Mesothelial cell of epicardium (in vitro differentiated cells): ENCODE data around the gene GPR39. TPM values are rescaled to one million over a fixed set of nuclear protein-coding genes. Genes with fewer than 3 reads are reported as not detected.

ENCODE experiments used
- DNase-seq, 2 experiments: peaks; one replicate each; pipeline ENCODE4 v3.0.0; 2021; ENCODE audit warnings: low spot score in 2 of 2; ENCODE audit not compliant: unreplicated experiment in 2 of 2
- H3K27ac Mint-ChIP-seq: 2 replicates; pipeline ENCODE4 v1.8.0; 2021; ENCODE audit warnings: mixed read lengths
- H3K27me3 Mint-ChIP-seq: 2 replicates; pipeline ENCODE4 v1.8.0; 2021; ENCODE audit warnings: low read depth, mixed read lengths
- H3K36me3 Mint-ChIP-seq: 2 replicates; pipeline ENCODE4 v1.8.0; 2021; ENCODE audit warnings: mixed read lengths
- H3K4me1 Mint-ChIP-seq: 2 replicates; pipeline ENCODE4 v1.8.0; 2021; ENCODE audit warnings: mixed read lengths
- H3K4me3 Mint-ChIP-seq: 2 replicates; pipeline ENCODE4 v1.8.0; 2021; ENCODE audit warnings: mild to moderate bottlenecking, moderate library complexity, mixed read lengths
- H3K9me3 Mint-ChIP-seq: 2 replicates; pipeline ENCODE4 v1.8.0; 2021; ENCODE audit warnings: mixed read lengths
- total RNA-seq: library from RNA; stranded (reverse); gene quantifications from 3 replicates; pipeline ENCODE4 v1.2.1, GENCODE V29; 2021
- TF ChIP-seq, protein P1 (sequence below): fragments of 200-600 bp; sonication (generic); IDR thresholded peaks from one replicate; pipeline ENCODE4 v1.5.0; 2021; ENCODE audit warnings: antibody characterized with exemption; ENCODE audit not compliant: unreplicated experiment

The GPR39 gene
- total RNA-seq, 1 donor from 2014 or later, result 0.31 TPM

DNA sequence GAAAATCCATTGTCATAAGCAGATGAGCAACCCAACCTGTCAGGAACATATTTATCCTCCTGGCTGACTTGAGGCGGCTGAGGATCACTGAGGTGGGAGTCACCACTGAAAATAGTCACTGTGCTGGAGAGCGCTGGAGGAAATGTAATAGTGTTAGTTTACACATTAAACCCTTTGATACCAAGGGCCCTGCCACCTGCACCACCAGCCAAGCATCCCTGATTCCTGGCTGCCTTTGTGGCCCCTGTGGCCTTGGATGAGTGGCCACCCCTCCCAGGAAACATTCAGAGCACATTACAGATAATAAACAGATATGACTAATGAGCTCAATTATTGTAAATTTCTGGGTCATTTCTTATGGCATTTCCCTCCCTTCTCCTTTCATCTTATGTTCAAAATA, 147.5 kb downstream of the GPR39 start:
- Mint-ChIP-seq H3K27me3 (peaks cover 21% of the 10 kb centered on the region), H3K27ac (no peak overlapping the region), H3K36me3 (no peaks in the 10 kb centered on the region), H3K4me1 (peaks cover 2% of the 10 kb centered on the region), H3K4me3 (no peak overlapping the region), H3K9me3 (no peaks in the 10 kb centered on the region)
- DNase-seq, result no peak
- TF ChIP-seq, protein P1, sequence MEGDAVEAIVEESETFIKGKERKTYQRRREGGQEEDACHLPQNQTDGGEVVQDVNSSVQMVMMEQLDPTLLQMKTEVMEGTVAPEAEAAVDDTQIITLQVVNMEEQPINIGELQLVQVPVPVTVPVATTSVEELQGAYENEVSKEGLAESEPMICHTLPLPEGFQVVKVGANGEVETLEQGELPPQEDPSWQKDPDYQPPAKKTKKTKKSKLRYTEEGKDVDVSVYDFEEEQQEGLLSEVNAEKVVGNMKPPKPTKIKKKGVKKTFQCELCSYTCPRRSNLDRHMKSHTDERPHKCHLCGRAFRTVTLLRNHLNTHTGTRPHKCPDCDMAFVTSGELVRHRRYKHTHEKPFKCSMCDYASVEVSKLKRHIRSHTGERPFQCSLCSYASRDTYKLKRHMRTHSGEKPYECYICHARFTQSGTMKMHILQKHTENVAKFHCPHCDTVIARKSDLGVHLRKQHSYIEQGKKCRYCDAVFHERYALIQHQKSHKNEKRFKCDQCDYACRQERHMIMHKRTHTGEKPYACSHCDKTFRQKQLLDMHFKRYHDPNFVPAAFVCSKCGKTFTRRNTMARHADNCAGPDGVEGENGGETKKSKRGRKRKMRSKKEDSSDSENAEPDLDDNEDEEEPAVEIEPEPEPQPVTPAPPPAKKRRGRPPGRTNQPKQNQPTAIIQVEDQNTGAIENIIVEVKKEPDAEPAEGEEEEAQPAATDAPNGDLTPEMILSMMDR, result no peak

DNA sequence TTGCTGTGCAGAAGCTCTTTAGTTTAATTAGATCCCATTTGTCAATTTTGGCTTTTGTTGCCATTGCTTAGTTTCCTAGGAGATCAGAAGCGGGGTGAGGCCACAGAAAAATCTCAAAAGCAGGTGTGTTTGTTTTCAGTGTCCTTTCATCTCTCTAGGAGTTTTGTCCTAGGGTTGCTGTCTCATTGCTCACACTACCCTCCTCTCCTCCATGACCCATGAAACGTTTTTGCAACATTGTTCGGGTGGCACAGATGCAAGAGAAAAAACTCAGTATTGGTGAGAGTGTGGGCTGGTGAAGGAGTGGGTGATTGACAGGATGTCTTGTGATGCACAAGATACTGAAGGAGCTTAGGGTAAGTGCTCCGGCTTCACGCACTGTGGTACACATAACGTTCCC, 149.8 kb downstream of the GPR39 start:
- Mint-ChIP-seq H3K4me1 (peaks cover 2% of the 10 kb centered on the region), H3K27ac (no peak overlapping the region), H3K4me3 (no peak overlapping the region), H3K36me3 (no peaks in the 10 kb centered on the region), H3K27me3 (peaks cover 15% of the 10 kb centered on the region), H3K9me3 (no peaks in the 10 kb centered on the region)
- TF ChIP-seq, protein P1, result no peak
- no peak for DNase-seq

DNA sequence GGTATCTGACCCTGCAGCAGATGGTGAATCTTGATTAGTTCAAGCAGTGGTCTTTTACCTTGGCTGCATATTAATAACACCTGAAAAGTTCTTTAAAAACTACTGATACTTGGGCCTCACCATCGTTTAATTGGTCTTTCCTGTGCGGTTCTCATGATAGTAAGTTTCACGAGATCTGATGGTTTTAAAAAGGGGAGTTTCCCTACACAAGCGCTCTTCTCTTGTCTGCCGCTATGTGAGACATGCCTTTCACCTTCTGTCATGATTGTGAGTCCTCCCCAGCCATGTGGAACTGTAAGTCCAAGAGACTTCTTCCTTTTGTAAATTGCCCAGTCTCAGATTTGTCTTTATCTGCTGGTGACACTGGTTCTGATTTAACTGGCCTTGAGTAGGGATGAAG, 151.1 kb downstream of the GPR39 start:
- no peak for DNase-seq
- no peaks in the 10 kb centered on the region for H3K9me3 Mint-ChIP-seq
- TF ChIP-seq, protein P1, result no peak
- peaks cover 2% of the 10 kb centered on the region for H3K4me1 Mint-ChIP-seq
- no peak overlapping the region for H3K27ac Mint-ChIP-seq
- peaks cover 24% of the 10 kb centered on the region for H3K27me3 Mint-ChIP-seq
- H3K4me3 Mint-ChIP-seq, result no peak overlapping the region
- no peaks in the 10 kb centered on the region for H3K36me3 Mint-ChIP-seq

DNA sequence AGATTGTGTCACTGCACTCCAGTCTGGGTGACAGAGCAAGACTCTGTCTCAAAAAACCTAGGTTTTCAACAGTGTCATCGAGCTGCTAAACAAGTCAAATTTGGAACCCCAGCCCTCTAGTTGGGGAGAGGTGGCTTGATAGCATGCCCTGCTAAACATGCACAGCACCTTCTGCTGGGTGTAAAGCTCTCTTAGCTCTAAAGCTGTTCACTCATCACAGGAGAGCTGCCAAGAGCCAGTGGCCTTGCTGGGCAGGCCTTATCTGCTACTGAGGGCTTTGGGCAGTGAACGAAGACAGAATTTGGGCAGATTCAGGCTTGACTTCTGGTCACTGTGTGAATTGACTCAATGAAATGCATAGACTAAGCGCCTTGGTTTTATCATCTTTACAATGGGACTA, 152.1 kb downstream of the GPR39 start:
- Mint-ChIP-seq H3K27me3 (peaks cover 24% of the 10 kb centered on the region), H3K27ac (no peak overlapping the region), H3K4me3 (no peak overlapping the region), H3K36me3 (no peaks in the 10 kb centered on the region), H3K9me3 (no peaks in the 10 kb centered on the region), H3K4me1 (peaks cover 2% of the 10 kb centered on the region)
- no peak for DNase-seq
- TF ChIP-seq, protein P1, result no peak

DNA sequence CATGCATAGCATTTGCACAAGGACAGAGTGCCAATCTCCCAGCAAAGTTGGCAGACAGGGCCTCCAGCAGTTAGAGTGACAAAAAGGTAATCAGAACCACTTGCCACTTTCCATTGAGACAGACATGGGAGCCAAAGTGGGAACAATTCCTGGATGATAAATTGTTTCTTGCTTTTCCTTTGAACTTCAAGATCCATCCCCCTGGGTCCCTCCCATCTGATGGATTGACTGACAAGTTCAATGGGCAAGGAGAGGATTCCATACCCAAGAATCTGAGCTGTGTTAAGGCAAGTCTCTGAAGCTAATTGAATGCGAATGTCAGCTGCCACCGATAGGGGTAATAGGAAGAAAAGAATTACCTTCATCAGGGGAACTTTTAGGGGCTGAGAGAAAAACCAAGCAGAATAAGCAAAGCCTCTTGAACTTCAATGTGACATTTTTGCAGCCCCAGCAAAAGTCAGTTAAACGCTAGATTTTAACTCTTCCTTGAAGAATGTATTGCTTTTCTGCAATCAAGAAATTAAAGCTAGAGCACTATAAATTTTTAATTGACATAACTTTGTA, 156.9 kb downstream of the GPR39 start:
- Mint-ChIP-seq H3K9me3 (no peaks in the 10 kb centered on the region), H3K27me3 (peaks cover 20% of the 10 kb centered on the region), H3K4me1 (no peaks in the 10 kb centered on the region), H3K4me3 (no peak overlapping the region), H3K36me3 (no peaks in the 10 kb centered on the region), H3K27ac (no peak overlapping the region)
- TF ChIP-seq, protein P1, result no peak
- no peak for DNase-seq

DNA sequence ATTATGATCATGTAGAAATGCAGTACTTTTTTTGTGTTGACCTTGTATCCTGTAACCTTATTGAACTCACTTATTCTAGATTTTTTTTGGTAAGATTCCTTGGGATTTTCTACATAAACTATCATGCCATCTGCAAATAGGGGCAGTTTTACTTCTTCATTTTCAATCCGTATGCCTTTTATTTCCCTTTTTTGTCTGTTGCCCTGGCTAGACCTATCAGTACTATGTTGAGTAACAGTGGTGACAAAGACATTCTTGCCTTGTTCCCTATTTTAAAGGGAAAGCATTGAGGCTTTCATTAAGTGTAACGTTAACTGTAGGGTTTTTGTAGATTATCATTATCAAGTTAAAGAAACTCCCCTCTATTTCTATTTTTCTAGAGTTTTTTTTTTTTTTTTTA, 161.1 kb downstream of the GPR39 start:
- Mint-ChIP-seq H3K4me3 (no peak overlapping the region), H3K36me3 (no peaks in the 10 kb centered on the region), H3K4me1 (no peaks in the 10 kb centered on the region), H3K27ac (no peak overlapping the region), H3K27me3 (peaks cover 2% of the 10 kb centered on the region), H3K9me3 (no peaks in the 10 kb centered on the region)
- DNase-seq, result no peak
- TF ChIP-seq, protein P1, result no peak
